Measurements from ENCODE around the gene ANGPTL4. TPM values are rescaled to one million over a fixed set of nuclear protein-coding genes. Genes with fewer than 3 reads are reported as not detected.

Gene ANGPTL4
- total RNA-seq, 4 donors from 2014 or later = 4.4 to 48.2 (median 19.4) TPM

GRCh38 chr19:8335343-8336071 is 28.4 kb upstream of the ANGPTL4 start:
- ATAC-seq = peak; percentile 14
- no peaks in the 10 kb centered on the region for H3K9me3 ChIP-seq
- H3K27me3 ChIP-seq = peaks cover 82% of the 10 kb centered on the region
- peaks cover 0 to 6% of the 10 kb centered on the region in 2 donors for H3K36me3 ChIP-seq
- H3K4me1 ChIP-seq = peaks cover 0 to 41% (median 13%) of the 10 kb centered on the region in 3 donors
- 20% methylated on average over 1 of the region's 79 CpGs; no CpG with 5 or more reads in 1 of the 2 donors for WGBS, 2 donors (ENCODE audit: low coverage in 1 of 2)
- no peak for TF ChIP-seq POLR2AphosphoS5 (IDR thresholded peaks at IDR 0.05)
- no peak for TF ChIP-seq POLR2A (IDR thresholded peaks at IDR 0.05)
- no peak for TF ChIP-seq EP300 (IDR thresholded peaks at IDR 0.05)
- no peak for TF ChIP-seq CTCF (IDR thresholded peaks at IDR 0.05)
- peak overlapping the region in 1 of 2 donors; percentile 46 for H3K4me3 ChIP-seq
- H3K27ac ChIP-seq = no peak overlapping the region

DNA sequence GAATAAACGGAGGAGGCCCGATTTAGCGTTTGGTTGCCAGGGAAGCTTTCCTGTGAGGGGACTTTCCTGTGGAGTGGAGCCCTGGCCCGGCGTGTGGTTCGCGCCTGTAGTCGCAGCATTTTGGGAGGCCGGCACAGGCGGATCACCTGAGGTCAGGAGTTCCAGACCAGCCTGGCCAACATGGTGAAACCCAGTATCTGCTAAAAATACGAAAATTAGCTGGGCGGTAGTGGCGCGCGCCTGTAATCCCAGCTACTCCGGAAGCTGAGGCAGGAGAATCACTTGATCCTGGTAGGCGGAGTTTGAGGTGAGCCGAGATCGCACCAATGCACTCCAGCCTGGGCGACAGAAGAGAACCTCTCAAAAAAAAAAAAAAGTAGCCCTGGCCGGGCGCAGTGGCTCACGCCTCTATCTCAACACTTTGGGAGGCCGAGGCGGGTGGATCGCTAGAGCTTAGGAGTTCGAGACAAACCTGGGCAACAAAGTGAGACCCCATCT is 27.8 kb upstream of the ANGPTL4 start:
- ATAC-seq = no peak
- no peaks in the 10 kb centered on the region for H3K9me3 ChIP-seq
- peaks cover 86% of the 10 kb centered on the region for H3K27me3 ChIP-seq
- 7 to 58% methylated on average over 2 to 3 of the region's 27 CpGs for WGBS, 2 donors (ENCODE audit: low coverage in 1 of 2)
- H3K27ac ChIP-seq = no peak overlapping the region
- TF ChIP-seq EP300 (IDR thresholded peaks at IDR 0.05) (no peak), POLR2A (IDR thresholded peaks at IDR 0.05) (no peak), POLR2AphosphoS5 (IDR thresholded peaks at IDR 0.05) (no peak), CTCF (IDR thresholded peaks at IDR 0.05) (no peak)
- H3K36me3 ChIP-seq = peaks cover 0 to 6% of the 10 kb centered on the region in 2 donors
- peaks cover 0 to 41% (median 13%) of the 10 kb centered on the region in 3 donors for H3K4me1 ChIP-seq
- no peak overlapping the region for H3K4me3 ChIP-seq

- TF ChIP-seq CTCF (IDR thresholded peaks at IDR 0.05) (no peak), POLR2A (IDR thresholded peaks at IDR 0.05) (no peak), EP300 (IDR thresholded peaks at IDR 0.05) (no peak), POLR2AphosphoS5 (IDR thresholded peaks at IDR 0.05) (no peak)
- Histone ChIP-seq H3K27me3 (peaks cover 87% of the 10 kb centered on the region), H3K9me3 (no peaks in the 10 kb centered on the region), H3K4me1 (peaks cover 0 to 45% (median 18%) of the 10 kb centered on the region in 3 donors), H3K27ac (no peak overlapping the region), H3K36me3 (peaks cover 0 to 6% of the 10 kb centered on the region in 2 donors), H3K4me3 (no peak overlapping the region)
- WGBS, 2 donors (ENCODE audit: low coverage in 1 of 2) = 70 to 72% methylated on average over 6 to 8 of the region's 8 CpGs
- no peak for ATAC-seq
Observed at GRCh38 chr19:8336660-8337059, 27.3 kb upstream of the ANGPTL4 start.

GRCh38 chr19:8337728-8338127 is 26.2 kb upstream of the ANGPTL4 start:
- ATAC-seq = no peak
- 74 to 86% methylated on average over 4 of the region's 7 CpGs for WGBS, 2 donors (ENCODE audit: low coverage in 1 of 2)
- H3K36me3 ChIP-seq = peaks cover 0 to 6% of the 10 kb centered on the region in 2 donors

More at GRCh38 chr19:8337728-8338127, 26.2 kb upstream of the ANGPTL4 start:
- TF ChIP-seq POLR2AphosphoS5 (IDR thresholded peaks at IDR 0.05) = no peak
- no peak for TF ChIP-seq CTCF (IDR thresholded peaks at IDR 0.05)
- TF ChIP-seq EP300 (IDR thresholded peaks at IDR 0.05) = no peak
- no peak for TF ChIP-seq POLR2A (IDR thresholded peaks at IDR 0.05)
- peaks cover 88% of the 10 kb centered on the region for H3K27me3 ChIP-seq
- no peak overlapping the region for H3K4me3 ChIP-seq
- H3K27ac ChIP-seq = no peak overlapping the region
- no peaks in the 10 kb centered on the region for H3K9me3 ChIP-seq
- H3K4me1 ChIP-seq = peaks cover 0 to 55% (median 22%) of the 10 kb centered on the region in 3 donors

All from gastroesophageal sphincter (tissue), 4 donors.